Nephron progenitor cell (in vitro differentiated cells): Measurements from ENCODE around the gene PPL.

Experiments used
- DNase-seq: peaks from one replicate; pipeline ENCODE4 v3.0.0; 2021
- H3K27ac Mint-ChIP-seq: 2 replicates; pipeline ENCODE4 v1.8.0; 2021; ENCODE audit warnings: mild to moderate bottlenecking, moderate library complexity, mixed read lengths
- H3K27me3 Mint-ChIP-seq: 2 replicates; pipeline ENCODE4 v1.8.0; 2021; ENCODE audit warnings: mild to moderate bottlenecking, low read depth, mixed read lengths; ENCODE audit not compliant: poor library complexity
- H3K36me3 Mint-ChIP-seq: 2 replicates; pipeline ENCODE4 v1.8.0; 2021; ENCODE audit warnings: low read depth, mixed read lengths
- H3K4me1 Mint-ChIP-seq: 2 replicates; pipeline ENCODE4 v1.8.0; 2021; ENCODE audit warnings: mixed read lengths
- H3K4me3 Mint-ChIP-seq: 2 replicates; pipeline ENCODE4 v1.8.0; 2021; ENCODE audit warnings: mild to moderate bottlenecking, moderate library complexity, mixed read lengths
- H3K9me3 Mint-ChIP-seq: 2 replicates; pipeline ENCODE4 v1.8.0; 2021; ENCODE audit warnings: mild to moderate bottlenecking, moderate library complexity, mixed read lengths
- CTCF ChIP-seq: fragments of 200-600 bp; sonication (generic); IDR thresholded peaks from 2 replicates; pipeline ENCODE4 v1.5.0; 2021; ENCODE audit warnings: antibody characterized with exemption

The PPL gene

GRCh38 chr16:4869147-4869805 is 67.7 kb downstream of the PPL start:
- Mint-ChIP-seq H3K27ac (no peak overlapping the region), H3K27me3 (no peaks in the 10 kb centered on the region), H3K4me3 (no peak overlapping the region)

GRCh38 chr16:4868535-4868934 is 68.4 kb downstream of the PPL start:
- H3K36me3 Mint-ChIP-seq, result peaks cover 43% of the 10 kb centered on the region
- no peaks in the 10 kb centered on the region for H3K9me3 Mint-ChIP-seq
- no peak overlapping the region for H3K4me3 Mint-ChIP-seq
- no peak overlapping the region for H3K27ac Mint-ChIP-seq
- no peak for TF ChIP-seq CTCF
- no peak for DNase-seq
- H3K27me3 Mint-ChIP-seq, result no peaks in the 10 kb centered on the region
- no peaks in the 10 kb centered on the region for H3K4me1 Mint-ChIP-seq

More at GRCh38 chr16:4869147-4869805, 67.7 kb downstream of the PPL start:
- Mint-ChIP-seq H3K36me3 (peaks cover 45% of the 10 kb centered on the region), H3K9me3 (no peaks in the 10 kb centered on the region), H3K4me1 (no peaks in the 10 kb centered on the region)
- DNase-seq, result no peak
- TF ChIP-seq CTCF, result no peak

DNA sequence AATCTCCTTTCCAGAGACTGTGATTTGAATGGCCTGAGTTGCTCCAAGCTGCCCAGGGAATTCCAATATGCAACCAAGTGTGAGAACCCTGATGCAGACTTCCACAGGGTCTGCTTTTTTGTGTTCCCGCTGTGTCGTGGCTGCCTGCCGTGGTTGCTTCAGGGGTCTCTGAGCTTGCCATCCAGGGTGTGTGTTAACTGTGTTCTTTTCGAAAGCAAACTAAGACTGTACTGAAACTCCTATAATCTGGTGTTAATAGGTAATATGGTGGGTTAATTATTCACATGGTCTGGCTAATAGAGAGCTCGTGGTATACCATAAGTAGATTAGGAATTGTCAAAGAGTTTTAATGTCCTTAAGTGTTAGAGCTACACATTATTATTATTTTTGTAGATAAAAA is 68.9 kb downstream of the PPL start:
- Mint-ChIP-seq H3K9me3 (no peaks in the 10 kb centered on the region), H3K4me3 (no peak overlapping the region)
- no peak for TF ChIP-seq CTCF

GRCh38 chr16:4866586-4866985 is 70.4 kb downstream of the PPL start:
- no peak overlapping the region for H3K4me3 Mint-ChIP-seq
- H3K4me1 Mint-ChIP-seq, result no peaks in the 10 kb centered on the region
- H3K36me3 Mint-ChIP-seq, result peaks cover 29% of the 10 kb centered on the region
- H3K27ac Mint-ChIP-seq, result peak overlapping the region; percentile 58
- no peak for TF ChIP-seq CTCF
- no peak for DNase-seq
- no peaks in the 10 kb centered on the region for H3K27me3 Mint-ChIP-seq
- no peaks in the 10 kb centered on the region for H3K9me3 Mint-ChIP-seq

More for the DNA sequence above, 68.9 kb downstream of the PPL start:
- Mint-ChIP-seq H3K27me3 (no peaks in the 10 kb centered on the region), H3K36me3 (peaks cover 38% of the 10 kb centered on the region), H3K4me1 (no peaks in the 10 kb centered on the region), H3K27ac (peak overlapping the region; percentile 63)
- no peak for DNase-seq

GRCh38 chr16:4865231-4865860 is 71.6 kb downstream of the PPL start:
- Mint-ChIP-seq H3K9me3 (no peaks in the 10 kb centered on the region), H3K4me3 (no peak overlapping the region), H3K4me1 (no peaks in the 10 kb centered on the region), H3K27me3 (no peaks in the 10 kb centered on the region), H3K27ac (peak overlapping the region; percentile 32), H3K36me3 (peaks cover 27% of the 10 kb centered on the region)
- no peak for TF ChIP-seq CTCF
- no peak for DNase-seq

DNA sequence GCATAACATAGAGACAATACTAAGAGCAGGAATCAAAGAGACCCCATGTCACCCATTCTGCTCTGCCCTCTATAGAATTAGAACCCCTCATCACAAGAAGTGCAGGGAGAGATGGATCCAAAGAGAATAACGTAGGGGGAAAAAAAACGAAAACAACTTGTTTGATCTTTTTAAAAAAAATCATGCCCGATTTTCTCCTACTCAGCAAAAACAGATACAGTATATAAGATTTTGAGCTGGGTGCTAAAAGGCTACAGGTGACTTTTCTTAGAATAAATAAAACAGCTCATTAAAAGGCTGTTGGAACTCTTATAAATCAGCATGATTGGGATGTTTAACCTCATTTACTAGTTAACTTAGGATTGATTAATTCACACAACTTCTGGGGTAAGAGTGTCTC is 72.2 kb downstream of the PPL start:
- Mint-ChIP-seq H3K27ac (peak overlapping the region; percentile 90), H3K4me3 (no peak overlapping the region), H3K36me3 (peaks cover 28% of the 10 kb centered on the region), H3K27me3 (no peaks in the 10 kb centered on the region), H3K9me3 (no peaks in the 10 kb centered on the region), H3K4me1 (no peaks in the 10 kb centered on the region)
- no peak for DNase-seq
- TF ChIP-seq CTCF, result no peak
